SK-N-SH treated with all-trans-retinoic acid at 6 μM for 48 hours (cell line): Measurements from ENCODE around the gene FLG.
"Not testable (repeated sequence)": the region's sequence is repeated elsewhere in the genome, so short reads cannot be mapped to it uniquely, and the experiment has no call there.

ENCODE experiments used
- ARNTL ChIP-seq: fragments of 450-650 bp; formaldehyde crosslinking; IDR thresholded peaks from 2 replicates; pipeline ENCODE4 v1.5.0; 2020; ENCODE audit warnings: low read depth, mild to moderate bottlenecking, moderate library complexity, borderline replicate concordance
- ISL1 ChIP-seq: fragments of 250-450 bp; sonication (Bioruptor Pico); IDR thresholded peaks from 2 replicates; pipeline ENCODE4 v2.1.2; 2022; ENCODE audit warnings: mild to moderate bottlenecking, moderate library complexity
- TOX ChIP-seq: fragments of 250-450 bp; sonication (Bioruptor Pico); IDR thresholded peaks from 2 replicates; pipeline ENCODE4 v1.8.0; 2021; ENCODE audit warnings: mild to moderate bottlenecking, moderate library complexity, borderline replicate concordance
- TF ChIP-seq, protein P1 (sequence below): fragments of 250-450 bp; sonication (Bioruptor Pico); IDR thresholded peaks from 2 replicates; pipeline ENCODE4 v1.5.1; 2020; ENCODE audit warnings: low read depth, mild to moderate bottlenecking, moderate library complexity
- TF ChIP-seq, protein P2 (sequence below): fragments of 250-450 bp; sonication (Bioruptor Pico); IDR thresholded peaks from 2 replicates; pipeline ENCODE4 v1.8.0; 2020; ENCODE audit warnings: mild to moderate bottlenecking, moderate library complexity, borderline replicate concordance
- TF ChIP-seq, protein P3 (sequence below): fragments of 250-450 bp; sonication (Bioruptor Pico); IDR thresholded peaks from 2 replicates; pipeline ENCODE4 v1.8.0; 2021; ENCODE audit warnings: low read depth, mild to moderate bottlenecking, moderate library complexity, borderline replicate concordance

DNA sequence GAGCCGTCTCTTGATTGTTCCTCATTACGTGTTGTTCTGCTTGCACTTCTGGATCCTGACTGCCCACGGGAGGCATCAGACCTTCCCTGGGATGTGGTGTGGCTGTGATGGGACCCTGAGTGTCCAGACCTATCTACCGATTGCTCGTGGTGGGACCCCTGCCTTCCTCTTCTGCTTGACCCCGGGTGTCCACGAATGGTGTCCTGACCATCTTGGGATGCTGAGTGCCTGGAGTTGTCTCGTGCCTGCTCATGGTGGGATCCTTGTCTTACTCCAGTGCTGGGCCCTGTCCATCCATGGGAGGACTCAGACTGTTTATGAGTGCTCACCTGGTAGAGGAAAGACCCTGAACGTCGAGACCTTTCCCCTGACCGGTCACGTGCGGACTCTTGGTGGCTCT is 12.9 kb downstream of the FLG start:
- TF ChIP-seq, protein P1, sequence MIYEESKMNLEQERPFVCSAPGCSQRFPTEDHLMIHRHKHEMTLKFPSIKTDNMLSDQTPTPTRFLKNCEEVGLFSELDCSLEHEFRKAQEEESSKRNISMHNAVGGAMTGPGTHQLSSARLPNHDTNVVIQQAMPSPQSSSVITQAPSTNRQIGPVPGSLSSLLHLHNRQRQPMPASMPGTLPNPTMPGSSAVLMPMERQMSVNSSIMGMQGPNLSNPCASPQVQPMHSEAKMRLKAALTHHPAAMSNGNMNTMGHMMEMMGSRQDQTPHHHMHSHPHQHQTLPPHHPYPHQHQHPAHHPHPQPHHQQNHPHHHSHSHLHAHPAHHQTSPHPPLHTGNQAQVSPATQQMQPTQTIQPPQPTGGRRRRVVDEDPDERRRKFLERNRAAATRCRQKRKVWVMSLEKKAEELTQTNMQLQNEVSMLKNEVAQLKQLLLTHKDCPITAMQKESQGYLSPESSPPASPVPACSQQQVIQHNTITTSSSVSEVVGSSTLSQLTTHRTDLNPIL: not testable (repeated sequence)
- TF ChIP-seq TOX (CRISPR knock-in tag); ISL1 (CRISPR knock-in tag); ARNTL: not testable (repeated sequence)
- TF ChIP-seq, protein P2, sequence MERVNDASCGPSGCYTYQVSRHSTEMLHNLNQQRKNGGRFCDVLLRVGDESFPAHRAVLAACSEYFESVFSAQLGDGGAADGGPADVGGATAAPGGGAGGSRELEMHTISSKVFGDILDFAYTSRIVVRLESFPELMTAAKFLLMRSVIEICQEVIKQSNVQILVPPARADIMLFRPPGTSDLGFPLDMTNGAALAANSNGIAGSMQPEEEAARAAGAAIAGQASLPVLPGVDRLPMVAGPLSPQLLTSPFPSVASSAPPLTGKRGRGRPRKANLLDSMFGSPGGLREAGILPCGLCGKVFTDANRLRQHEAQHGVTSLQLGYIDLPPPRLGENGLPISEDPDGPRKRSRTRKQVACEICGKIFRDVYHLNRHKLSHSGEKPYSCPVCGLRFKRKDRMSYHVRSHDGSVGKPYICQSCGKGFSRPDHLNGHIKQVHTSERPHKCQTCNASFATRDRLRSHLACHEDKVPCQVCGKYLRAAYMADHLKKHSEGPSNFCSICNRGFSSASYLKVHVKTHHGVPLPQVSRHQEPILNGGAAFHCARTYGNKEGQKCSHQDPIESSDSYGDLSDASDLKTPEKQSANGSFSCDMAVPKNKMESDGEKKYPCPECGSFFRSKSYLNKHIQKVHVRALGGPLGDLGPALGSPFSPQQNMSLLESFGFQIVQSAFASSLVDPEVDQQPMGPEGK (CRISPR knock-in tag): not testable (repeated sequence)
- TF ChIP-seq, protein P3, sequence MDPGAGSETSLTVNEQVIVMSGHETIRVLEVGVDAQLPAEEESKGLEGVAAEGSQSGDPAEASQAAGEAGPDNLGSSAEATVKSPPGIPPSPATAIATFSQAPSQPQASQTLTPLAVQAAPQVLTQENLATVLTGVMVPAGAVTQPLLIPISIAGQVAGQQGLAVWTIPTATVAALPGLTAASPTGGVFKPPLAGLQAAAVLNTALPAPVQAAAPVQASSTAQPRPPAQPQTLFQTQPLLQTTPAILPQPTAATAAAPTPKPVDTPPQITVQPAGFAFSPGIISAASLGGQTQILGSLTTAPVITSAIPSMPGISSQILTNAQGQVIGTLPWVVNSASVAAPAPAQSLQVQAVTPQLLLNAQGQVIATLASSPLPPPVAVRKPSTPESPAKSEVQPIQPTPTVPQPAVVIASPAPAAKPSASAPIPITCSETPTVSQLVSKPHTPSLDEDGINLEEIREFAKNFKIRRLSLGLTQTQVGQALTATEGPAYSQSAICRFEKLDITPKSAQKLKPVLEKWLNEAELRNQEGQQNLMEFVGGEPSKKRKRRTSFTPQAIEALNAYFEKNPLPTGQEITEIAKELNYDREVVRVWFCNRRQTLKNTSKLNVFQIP (CRISPR knock-in tag): not testable (repeated sequence)
